Neuronal stem cell (in vitro differentiated cells): ENCODE results near the gene ATRN.

Experiments used
- DNase-seq: peaks from one replicate; pipeline ENCODE4 v3.0.0-alpha.2; 2013; ENCODE audit warnings: low spot score
- H2AFZ ChIP-seq: one replicate; pipeline ENCODE4 v1.6.1; 2013; ENCODE audit warnings: mild to moderate bottlenecking, low read length, inconsistent platforms
- H2AK5ac ChIP-seq: 2 replicates; pipeline ENCODE4 v1.6.1; 2013; ENCODE audit warnings: low read depth, mild to moderate bottlenecking, inconsistent platforms, low read length, moderate library complexity, mixed read lengths
- H2BK120ac ChIP-seq: 2 replicates; pipeline ENCODE4 v1.6.1; 2013; ENCODE audit warnings: low read depth, mild to moderate bottlenecking, inconsistent platforms, low read length, moderate library complexity, mixed read lengths
- H2BK12ac ChIP-seq: one replicate; pipeline ENCODE4 v1.6.1; 2013; ENCODE audit warnings: low read length, inconsistent platforms
- H2BK15ac ChIP-seq: 2 replicates; pipeline ENCODE4 v1.6.1; 2013; ENCODE audit warnings: mild to moderate bottlenecking, low read length, inconsistent platforms, mixed read lengths
- H2BK5ac ChIP-seq: one replicate; pipeline ENCODE4 v1.6.1; 2013; ENCODE audit warnings: inconsistent platforms, mild to moderate bottlenecking, low read length, moderate library complexity
- H3K14ac ChIP-seq: one replicate; pipeline ENCODE4 v1.6.1; 2013; ENCODE audit warnings: low read length, inconsistent platforms
- H3K18ac ChIP-seq: 2 replicates; pipeline ENCODE4 v1.6.1; 2013; ENCODE audit warnings: low read length, inconsistent platforms
- H3K23ac ChIP-seq: 2 replicates; pipeline ENCODE4 v1.6.1; 2013; ENCODE audit warnings: low read depth, mild to moderate bottlenecking, mixed read lengths, low read length, inconsistent platforms; ENCODE audit not compliant: poor library complexity
- H3K27ac ChIP-seq: replicated peaks from 3 replicates; pipeline ENCODE4 v1.5.1; 2013; ENCODE audit warnings: low read length, inconsistent platforms
- H3K27me3 ChIP-seq, 3 experiments: 2 replicates each; pipeline ENCODE4 v1.6.1; 2013; ENCODE audit warnings: low read length in 3 of 3, mild to moderate bottlenecking in 2 of 3, inconsistent platforms in 1 of 3, low read depth in 1 of 3, mixed read lengths in 1 of 3, moderate library complexity in 1 of 3; ENCODE audit not compliant: control insufficient read depth in 3 of 3, insufficient read depth in 3 of 3
- H3K36me3 ChIP-seq, 2 donors: replicated peaks in 1 of 2; 2 replicates each; pipeline ENCODE4 v1.6.1; 2013; ENCODE audit warnings: low read length in 2 of 2; ENCODE audit not compliant: control insufficient read depth in 2 of 2, insufficient read depth in 2 of 2
- H3K4ac ChIP-seq: 2 replicates; pipeline ENCODE4 v1.6.1; 2013; ENCODE audit warnings: inconsistent platforms, mild to moderate bottlenecking, low read length, moderate library complexity
- H3K4me1 ChIP-seq, 2 donors: 1 replicate in 1 of 2; 2 replicates in 1 of 2; pipeline ENCODE4 v1.6.1; 2013; ENCODE audit warnings: low read length in 2 of 2, low read depth in 1 of 2; ENCODE audit not compliant: control insufficient read depth in 2 of 2, insufficient read depth in 1 of 2
- H3K4me2 ChIP-seq: one replicate; pipeline ENCODE4 v1.6.1; 2013; ENCODE audit warnings: mild to moderate bottlenecking, low read length, inconsistent platforms; ENCODE audit not compliant: insufficient read depth, poor library complexity, severe bottlenecking
- H3K4me3 ChIP-seq, 2 donors: 2 replicates each; pipeline ENCODE4 v1.5.1; 2013; ENCODE audit warnings: low read length in 2 of 2, mild to moderate bottlenecking in 2 of 2, inconsistent platforms in 1 of 2, moderate library complexity in 1 of 2
- H3K79me1 ChIP-seq: one replicate; pipeline ENCODE4 v1.6.1; 2013; ENCODE audit warnings: low read depth, mild to moderate bottlenecking, inconsistent platforms, low read length, moderate library complexity
- H3K9ac ChIP-seq: one replicate; pipeline ENCODE4 v1.6.1; 2013; ENCODE audit warnings: mild to moderate bottlenecking, low read depth, low read length, inconsistent platforms; ENCODE audit not compliant: poor library complexity
- H3K9me3 ChIP-seq, 2 donors: replicated peaks in 1 of 2; 2 replicates each; pipeline versions ENCODE3 to v1.6.1; 2013; ENCODE audit warnings: low read length in 2 of 2, mild to moderate bottlenecking in 2 of 2, inconsistent platforms in 1 of 2, low read depth in 1 of 2, mixed read lengths in 1 of 2, moderate library complexity in 1 of 2; ENCODE audit not compliant: control insufficient read depth in 2 of 2, insufficient read depth in 1 of 2
- H4K8ac ChIP-seq: one replicate; pipeline ENCODE4 v1.6.1; 2013; ENCODE audit warnings: low read depth, mild to moderate bottlenecking, inconsistent platforms, low read length, moderate library complexity
- H4K91ac ChIP-seq: one replicate; pipeline ENCODE4 v1.6.1; 2013; ENCODE audit warnings: low read length, low read depth, mild to moderate bottlenecking, inconsistent platforms; ENCODE audit not compliant: poor library complexity
- WGBS, 2 donors: extraction: QIAGEN DNeasy Blood & Tissue Kit; methylation state at CpG; one replicate each; pipeline ENCODE4 v1.1.7; 2013; ENCODE audit warnings: missing lambda C conversion rate in 2 of 2, mixed read lengths in 1 of 2; ENCODE audit not compliant: insufficient read length in 2 of 2, insufficient replicate concordance in 1 of 2; ENCODE audit errors: extremely low coverage in 2 of 2; 5-methylcytosine and 5-hydroxymethylcytosine counted together

Gene ATRN

GRCh38 chr20:3494218-3494617, 23.4 kb downstream of the ATRN start:
- no peak overlapping the region for H3K27ac ChIP-seq
- H3K36me3 ChIP-seq: peaks cover 3 to 5% of the 10 kb centered on the region in 2 donors
- peaks cover 1% of the 10 kb centered on the region for H3K79me1 ChIP-seq
- H4K8ac ChIP-seq: no peak overlapping the region
- H2BK5ac ChIP-seq: no peak overlapping the region
- no peak overlapping the region for H3K4ac ChIP-seq
- no peak overlapping the region for H2AFZ ChIP-seq
- no CpG with 5 or more reads among the region's 1 CpG for WGBS, 2 donors
- H4K91ac ChIP-seq: no peak overlapping the region
- DNase-seq: no peak
- no peaks in the 10 kb centered on the region for H3K27me3 ChIP-seq
- H3K14ac ChIP-seq: no peak overlapping the region
- no peak overlapping the region for H2BK120ac ChIP-seq
- H3K4me2 ChIP-seq: no peak overlapping the region
- H2BK15ac ChIP-seq: no peak overlapping the region
- H2BK12ac ChIP-seq: no peak overlapping the region
- no peak overlapping the region for H3K9ac ChIP-seq
- H3K4me3 ChIP-seq: no peak overlapping the region
- no peak overlapping the region for H2AK5ac ChIP-seq
- no peak overlapping the region for H3K18ac ChIP-seq
- no peak overlapping the region for H3K23ac ChIP-seq
- no peaks in the 10 kb centered on the region for H3K4me1 ChIP-seq
- H3K9me3 ChIP-seq: peaks cover 0 to 4% of the 10 kb centered on the region in 2 donors

DNA sequence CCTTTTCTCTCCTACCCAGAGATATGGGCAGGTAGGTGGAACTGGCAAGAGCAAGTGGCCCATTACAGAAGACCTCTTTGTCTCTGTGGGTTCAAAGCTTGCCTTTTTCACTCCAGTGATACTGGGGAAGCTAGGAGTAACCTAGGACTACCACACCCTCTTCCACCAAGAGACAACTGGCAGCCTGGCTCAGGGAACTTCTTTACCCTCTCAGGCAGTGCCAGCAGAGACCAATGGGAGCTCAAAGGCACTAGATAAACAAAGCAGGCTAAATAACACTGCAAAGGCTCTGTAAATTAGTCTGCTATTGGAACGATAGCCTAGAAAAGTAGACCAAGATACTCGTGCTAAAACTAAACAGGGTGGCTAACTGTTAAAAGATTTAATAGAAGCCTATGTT, 32.1 kb downstream of the ATRN start:
- Histone ChIP-seq H3K4me3 (no peak overlapping the region), H2BK120ac (no peak overlapping the region), H3K4me1 (no peaks in the 10 kb centered on the region), H2BK5ac (no peak overlapping the region), H4K8ac (no peak overlapping the region), H3K27ac (no peak overlapping the region), H2BK12ac (no peak overlapping the region), H3K9ac (no peak overlapping the region), H3K27me3 (no peaks in the 10 kb centered on the region), H3K4me2 (no peak overlapping the region), H3K79me1 (no peaks in the 10 kb centered on the region), H3K23ac (no peak overlapping the region), H2AK5ac (no peak overlapping the region), H3K36me3 (no peaks in the 10 kb centered on the region), H2AFZ (no peak overlapping the region), H4K91ac (no peak overlapping the region), H3K14ac (no peak overlapping the region), H3K9me3 (peaks cover 0 to 5% of the 10 kb centered on the region in 2 donors), H3K18ac (no peak overlapping the region), H3K4ac (no peak overlapping the region), H2BK15ac (no peak overlapping the region)
- no peak for DNase-seq
- no CpG with 5 or more reads among the region's 2 CpGs for WGBS, 2 donors

DNA sequence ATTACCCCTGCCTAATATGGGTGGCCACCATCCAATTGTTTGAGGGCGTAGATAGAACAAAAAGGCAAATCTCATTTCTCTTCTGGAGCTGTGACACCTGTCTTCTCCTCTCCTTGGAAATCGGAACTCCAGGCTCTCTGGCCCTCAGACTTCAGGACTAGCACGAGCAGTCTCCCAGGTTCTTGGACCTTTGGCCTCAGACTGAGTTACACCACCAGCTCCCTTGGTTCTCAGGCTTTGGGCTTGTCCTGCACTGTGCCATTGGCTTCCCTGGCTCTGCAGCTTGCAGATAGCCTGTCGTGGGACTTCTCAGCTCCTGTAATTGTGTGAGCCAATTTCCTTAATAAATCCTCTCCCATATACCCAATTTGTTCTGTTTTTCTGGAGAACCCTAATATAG, 34.3 kb downstream of the ATRN start:
- Histone ChIP-seq H4K8ac (no peak overlapping the region), H2AFZ (no peak overlapping the region), H3K4ac (no peak overlapping the region), H2AK5ac (no peak overlapping the region), H3K79me1 (no peaks in the 10 kb centered on the region), H3K27me3 (no peaks in the 10 kb centered on the region), H2BK15ac (no peak overlapping the region), H3K14ac (no peak overlapping the region), H2BK12ac (no peak overlapping the region), H3K23ac (no peak overlapping the region), H3K4me3 (no peak overlapping the region), H2BK120ac (no peak overlapping the region), H3K4me1 (no peaks in the 10 kb centered on the region), H4K91ac (no peak overlapping the region), H3K9ac (no peak overlapping the region), H3K9me3 (peaks cover 0 to 5% of the 10 kb centered on the region in 2 donors), H3K4me2 (no peak overlapping the region), H3K18ac (no peak overlapping the region), H3K36me3 (no peaks in the 10 kb centered on the region), H3K27ac (no peak overlapping the region), H2BK5ac (no peak overlapping the region)
- WGBS, 2 donors: no CpG with 5 or more reads among the region's 4 CpGs
- no peak for DNase-seq

DNA sequence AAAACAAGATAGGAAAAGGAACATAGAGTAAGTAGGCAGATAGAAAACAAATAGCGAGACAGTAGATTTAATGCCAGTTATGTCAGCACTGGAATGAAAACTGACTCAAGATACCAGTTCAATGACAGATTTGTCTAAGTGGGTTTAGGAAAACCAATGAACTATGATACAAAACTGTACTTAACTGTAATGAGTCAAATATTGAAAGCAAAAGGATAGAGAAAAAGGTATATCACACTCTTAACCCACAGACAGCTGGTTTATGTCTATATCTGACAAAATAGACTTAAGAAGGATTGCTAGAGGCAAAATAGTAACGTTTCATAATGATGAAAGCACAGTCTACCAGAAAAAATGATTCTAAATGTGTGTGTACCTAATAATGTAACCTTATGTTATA, 38.2 kb downstream of the ATRN start:
- Histone ChIP-seq H3K9me3 (no peaks in the 10 kb centered on the region), H3K27ac (no peak overlapping the region), H3K4ac (no peak overlapping the region), H2BK12ac (no peak overlapping the region), H3K23ac (no peak overlapping the region), H3K79me1 (no peaks in the 10 kb centered on the region), H3K18ac (no peak overlapping the region), H2BK5ac (no peak overlapping the region), H4K91ac (no peak overlapping the region), H3K4me2 (no peak overlapping the region), H2BK120ac (no peak overlapping the region), H2BK15ac (no peak overlapping the region), H3K14ac (no peak overlapping the region), H3K36me3 (no peaks in the 10 kb centered on the region), H3K27me3 (no peaks in the 10 kb centered on the region), H3K9ac (no peak overlapping the region), H3K4me1 (no peaks in the 10 kb centered on the region), H2AFZ (no peak overlapping the region), H2AK5ac (no peak overlapping the region), H3K4me3 (no peak overlapping the region), H4K8ac (no peak overlapping the region)
- DNase-seq: no peak
- no CpG with 5 or more reads among the region's 2 CpGs for WGBS, 2 donors
